Peyer's patch (tissue), 4 donors: ENCODE measurements around the gene ZNF804B. TPM values are rescaled to one million over a fixed set of nuclear protein-coding genes. Genes with fewer than 3 reads are reported as not detected.

ENCODE experiments used
- DNase-seq, 3 donors: peaks; one replicate each; pipeline ENCODE4 v3.0.0-alpha.2; 2017 to 2019
- H3K27ac ChIP-seq, 4 donors: fragments of 200-600 bp; sonication (generic); one replicate each; pipeline ENCODE4 v1.5.1; 2016 to 2019
- H3K27me3 ChIP-seq, 2 donors: fragments of 200-600 bp; sonication (generic); one replicate each; pipeline ENCODE4 v1.5.1; 2019
- H3K36me3 ChIP-seq, 3 donors: fragments of 200-600 bp; sonication (generic); one replicate each; pipeline ENCODE4 v1.5.1; 2016 to 2019
- H3K4me1 ChIP-seq, 4 donors: fragments of 200-600 bp; sonication (generic); one replicate each; pipeline ENCODE4 v1.5.1; 2016 to 2019
- H3K4me3 ChIP-seq, 4 donors: fragments of 200-600 bp; sonication (generic); 1 replicate in 3 of 4; 2 replicates in 1 of 4; pipeline ENCODE4 v1.5.1; 2016 to 2019; ENCODE audit warnings: mild to moderate bottlenecking in 1 of 4
- H3K9me3 ChIP-seq, 4 donors: fragments of 200-600 bp; sonication (generic); one replicate each; pipeline ENCODE4 v1.5.1; 2016 to 2019; ENCODE audit warnings: mild to moderate bottlenecking in 1 of 4
- CTCF ChIP-seq, 6 experiments: fragments of 450-650 bp in 4 of 6; fragments of 200-600 bp in 2 of 6; sonication (generic) in 1 of 6; IDR thresholded peaks; one replicate each; pipeline ENCODE4 v1.5.1; 2017 to 2019; ENCODE audit warnings: antibody characterized with exemption in 6 of 6, mild to moderate bottlenecking in 3 of 6, moderate library complexity in 1 of 6
- POLR2A ChIP-seq, 2 donors: fragments of 450-650 bp; IDR thresholded peaks; one replicate each; pipeline ENCODE4 v1.5.1; 2017; ENCODE audit warnings: antibody characterized with exemption in 2 of 2, mild to moderate bottlenecking in 2 of 2, moderate library complexity in 2 of 2
- total RNA-seq, 4 donors: library from RNA; depleted of rRNA; stranded (reverse); fragments of >200 nt; gene quantifications; one replicate each; pipeline ENCODE4 v1.1.0, GENCODE V29; 2016

The ZNF804B gene
- total RNA-seq, 4 donors from 2014 or later: not detected

GRCh38 chr7:88866265-88866863, 106.9 kb downstream of the ZNF804B start:
- Histone ChIP-seq H3K27me3 (no peaks in the 10 kb centered on the region), H3K9me3 (no peaks in the 10 kb centered on the region), H3K36me3 (no peaks in the 10 kb centered on the region), H3K27ac (no peak overlapping the region), H3K4me3 (no peak overlapping the region), H3K4me1 (no peaks in the 10 kb centered on the region)
- TF ChIP-seq POLR2A (IDR thresholded peaks at IDR 0.05) (no peak), CTCF (IDR thresholded peaks at IDR 0.05) (no peak)
- no peak for DNase-seq

- H3K27ac ChIP-seq: no peak overlapping the region
- no peak overlapping the region for H3K4me3 ChIP-seq
- no peak for DNase-seq
- no peaks in the 10 kb centered on the region for H3K4me1 ChIP-seq
- H3K27me3 ChIP-seq: no peaks in the 10 kb centered on the region
- TF ChIP-seq CTCF (IDR thresholded peaks at IDR 0.05) (no peak), POLR2A (IDR thresholded peaks at IDR 0.05) (no peak)
- H3K36me3 ChIP-seq: no peaks in the 10 kb centered on the region
- no peaks in the 10 kb centered on the region for H3K9me3 ChIP-seq
Observed at GRCh38 chr7:88867158-88867557, 107.7 kb downstream of the ZNF804B start.

GRCh38 chr7:88868456-88868855, 109.0 kb downstream of the ZNF804B start:
- H3K27me3 ChIP-seq: no peaks in the 10 kb centered on the region
- no peak for DNase-seq
- H3K36me3 ChIP-seq: no peaks in the 10 kb centered on the region
- H3K4me3 ChIP-seq: no peak overlapping the region
- H3K4me1 ChIP-seq: no peaks in the 10 kb centered on the region
- H3K9me3 ChIP-seq: no peaks in the 10 kb centered on the region
- TF ChIP-seq POLR2A (IDR thresholded peaks at IDR 0.05) (no peak), CTCF (IDR thresholded peaks at IDR 0.05) (no peak)
- H3K27ac ChIP-seq: no peak overlapping the region

- Histone ChIP-seq H3K36me3 (no peaks in the 10 kb centered on the region), H3K27me3 (no peaks in the 10 kb centered on the region), H3K4me3 (no peak overlapping the region), H3K4me1 (no peaks in the 10 kb centered on the region), H3K27ac (no peak overlapping the region), H3K9me3 (no peaks in the 10 kb centered on the region)
- DNase-seq: no peak
- TF ChIP-seq POLR2A (IDR thresholded peaks at IDR 0.05) (no peak), CTCF (IDR thresholded peaks at IDR 0.05) (no peak)
Observed at GRCh38 chr7:88881136-88881535, 121.6 kb downstream of the ZNF804B start.

- H3K27me3 ChIP-seq: no peaks in the 10 kb centered on the region
- TF ChIP-seq POLR2A (IDR thresholded peaks at IDR 0.05): no peak
- H3K9me3 ChIP-seq: no peaks in the 10 kb centered on the region
- DNase-seq: no peak
- no peak overlapping the region for H3K4me3 ChIP-seq
- H3K36me3 ChIP-seq: no peaks in the 10 kb centered on the region
- H3K4me1 ChIP-seq: no peaks in the 10 kb centered on the region
- H3K27ac ChIP-seq: no peak overlapping the region
Observed at GRCh38 chr7:88885131-88885530, 125.6 kb downstream of the ZNF804B start.

- DNase-seq: no peak
- TF ChIP-seq POLR2A (IDR thresholded peaks at IDR 0.05) (no peak), CTCF (IDR thresholded peaks at IDR 0.05) (no peak)
- Histone ChIP-seq H3K4me3 (no peak overlapping the region), H3K27me3 (no peaks in the 10 kb centered on the region), H3K9me3 (no peaks in the 10 kb centered on the region), H3K27ac (no peak overlapping the region), H3K36me3 (no peaks in the 10 kb centered on the region), H3K4me1 (no peaks in the 10 kb centered on the region)
Observed at GRCh38 chr7:88888684-88889083, 129.2 kb downstream of the ZNF804B start.
